Measurements from ENCODE around the gene SYTL2. TPM values are rescaled to one million over a fixed set of nuclear protein-coding genes. Genes with fewer than 3 reads are reported as not detected.

SYTL2 gene
- total RNA-seq, 2 experiments from 2014 or later: 8.1 to 9.3 TPM

Other genes starting within 250 kb of the SYTL2 start
- gene DLG2, start 183.8 kb downstream of the SYTL2 start, total RNA-seq: 1 to 10 TPM; 1.2 to 1.4 TPM
- 10 to 100 TPM; 56.1 to 58.9 TPM for gene TMEM126B, start 182.5 kb downstream of the SYTL2 start, total RNA-seq
- 10 to 100 TPM; 61.9 to 65.1 TPM for gene TMEM126A, start 163.2 kb downstream of the SYTL2 start, total RNA-seq
- 10 to 100 TPM; 41.8 to 43.7 TPM for gene CREBZF, start 146.0 kb downstream of the SYTL2 start, total RNA-seq
- not detected for gene CCDC89, start 124.9 kb downstream of the SYTL2 start, total RNA-seq
- not detected for gene CCDC83, start 44.2 kb upstream of the SYTL2 start, total RNA-seq

Measured in activated CD8-positive, alpha-beta memory T cell treated with anti-CD3 and anti-CD28 coated beads for 36 hours (primary cell).